OCI-LY7 (cell line): Measurements from ENCODE around the gene B3GAT3. TPM values are rescaled to one million over a fixed set of nuclear protein-coding genes. Genes with fewer than 3 reads are reported as not detected.

Experiments
- microRNA-seq: library from miRNA; unstranded; fragments of <30 nt; microRNA quantifications from one replicate; pipeline ENCODE4 v1.2.0, GENCODE V29; 2022; ENCODE audit warnings: borderline replicate concordance
- small RNA-seq: library from RNA; depleted of rRNA; stranded (forward); fragments of <200 nt; gene quantifications from one replicate; pipeline ENCODE3, GENCODE V24; 2014
- total RNA-seq, 2 experiments: library from RNA; depleted of rRNA in 1 of 2; stranded (reverse); fragments of >200 nt in 1 of 2; shearing (Covaris generic) in 1 of 2; gene quantifications; 2 replicates each; pipeline ENCODE4 v1.2.3, GENCODE V29; 2014 to 2022

Gene B3GAT3
- total RNA-seq, 2 experiments from 2014 or later: 71.3 to 74.3 TPM

Small RNA genes lying within 50 kb of the gene (microRNA-seq; reads per million reads assigned to microRNA genes)
- not detected for gene MIR6747

Small RNA genes lying within 50 kb of the gene (small RNA-seq; reads per million reads assigned to genes)
- gene AP001458.1: not detected
- gene MIR6747: not detected
- gene SNORA57: not detected

Other genes starting within 250 kb of the B3GAT3 start
- gene SCGB1A1, start 203.0 kb downstream of the B3GAT3 start, total RNA-seq (2014; rRNA removed; shearing (Covaris generic)): not detected in 2 replicates
- gene SCGB1A1, start 203.0 kb downstream of the B3GAT3 start, total RNA-seq (2022): not detected in 2 replicates
- gene AHNAK, start 75.2 kb downstream of the B3GAT3 start, total RNA-seq (2014; rRNA removed; shearing (Covaris generic)): 0.08 and 0.28 TPM in 2 replicates
- 0.21 and 0.30 TPM in 2 replicates for gene AHNAK, start 75.2 kb downstream of the B3GAT3 start, total RNA-seq (2022)
- 2,328 and 2,651 TPM in 2 replicates for gene EEF1G, start 48.1 kb downstream of the B3GAT3 start, total RNA-seq (2014; rRNA removed; shearing (Covaris generic))
- gene EEF1G, start 48.1 kb downstream of the B3GAT3 start, total RNA-seq (2022): 1,778 and 1,903 TPM in 2 replicates
- gene TUT1, start 30.5 kb downstream of the B3GAT3 start, total RNA-seq (2014; rRNA removed; shearing (Covaris generic)): 15.6 and 22.5 TPM in 2 replicates
- 38.2 and 40.4 TPM in 2 replicates for gene TUT1, start 30.5 kb downstream of the B3GAT3 start, total RNA-seq (2022)
- gene MTA2, start 20.1 kb downstream of the B3GAT3 start, total RNA-seq (2014; rRNA removed; shearing (Covaris generic)): 130 and 133 TPM in 2 replicates
- gene MTA2, start 20.1 kb downstream of the B3GAT3 start, total RNA-seq (2022): 162 and 174 TPM in 2 replicates
- gene EML3, start 9.2 kb downstream of the B3GAT3 start, total RNA-seq (2014; rRNA removed; shearing (Covaris generic)): 41.2 and 52.8 TPM in 2 replicates
- gene EML3, start 9.2 kb downstream of the B3GAT3 start, total RNA-seq (2022): 81.6 and 92.6 TPM in 2 replicates
- gene ROM1, start 8.7 kb downstream of the B3GAT3 start, total RNA-seq (2014; rRNA removed; shearing (Covaris generic)): 0.69 and 1.1 TPM in 2 replicates
- 1.2 and 2.5 TPM in 2 replicates for gene ROM1, start 8.7 kb downstream of the B3GAT3 start, total RNA-seq (2022)
- gene GANAB, start 24.6 kb upstream of the B3GAT3 start, total RNA-seq (2014; rRNA removed; shearing (Covaris generic)): 91.4 and 108 TPM in 2 replicates
- 205 and 217 TPM in 2 replicates for gene GANAB, start 24.6 kb upstream of the B3GAT3 start, total RNA-seq (2022)
- gene INTS5, start 31.3 kb upstream of the B3GAT3 start, total RNA-seq (2014; rRNA removed; shearing (Covaris generic)): 22.5 and 25.5 TPM in 2 replicates
- 22.1 and 25.1 TPM in 2 replicates for gene INTS5, start 31.3 kb upstream of the B3GAT3 start, total RNA-seq (2022)
- gene C11orf98, start 43.2 kb upstream of the B3GAT3 start, total RNA-seq (2014; rRNA removed; shearing (Covaris generic)): 148 and 194 TPM in 2 replicates
- 84.4 and 105 TPM in 2 replicates for gene C11orf98, start 43.2 kb upstream of the B3GAT3 start, total RNA-seq (2022)
- gene CSKMT, start 43.3 kb upstream of the B3GAT3 start, total RNA-seq (2014; rRNA removed; shearing (Covaris generic)): 88.4 and 90.8 TPM in 2 replicates
- gene CSKMT, start 43.3 kb upstream of the B3GAT3 start, total RNA-seq (2022): 52.6 and 80.1 TPM in 2 replicates
- gene UQCC3, start 49.7 kb upstream of the B3GAT3 start, total RNA-seq (2014; rRNA removed; shearing (Covaris generic)): 40.0 and 40.3 TPM in 2 replicates
- 13.1 and 15.5 TPM in 2 replicates for gene UQCC3, start 49.7 kb upstream of the B3GAT3 start, total RNA-seq (2022)
- gene LBHD1, start 50.3 kb upstream of the B3GAT3 start, total RNA-seq (2014; rRNA removed; shearing (Covaris generic)): 7.1 and 9.3 TPM in 2 replicates
- gene LBHD1, start 50.3 kb upstream of the B3GAT3 start, total RNA-seq (2022): 22.3 and 22.8 TPM in 2 replicates
- 101 and 123 TPM in 2 replicates for gene UBXN1, start 57.1 kb upstream of the B3GAT3 start, total RNA-seq (2014; rRNA removed; shearing (Covaris generic))
- gene UBXN1, start 57.1 kb upstream of the B3GAT3 start, total RNA-seq (2022): 129 and 140 TPM in 2 replicates
- 0.79 and 1.3 TPM in 2 replicates for gene LRRN4CL, start 67.5 kb upstream of the B3GAT3 start, total RNA-seq (2014; rRNA removed; shearing (Covaris generic))
- 0.65 TPM in 2 replicates for gene LRRN4CL, start 67.5 kb upstream of the B3GAT3 start, total RNA-seq (2022)
- 20.7 and 21.6 TPM in 2 replicates for gene BSCL2, start 85.4 kb upstream of the B3GAT3 start, total RNA-seq (2014; rRNA removed; shearing (Covaris generic))
- 46.2 and 46.7 TPM in 2 replicates for gene BSCL2, start 85.4 kb upstream of the B3GAT3 start, total RNA-seq (2022)
- gene GNG3, start 85.7 kb upstream of the B3GAT3 start, total RNA-seq (2014; rRNA removed; shearing (Covaris generic)): not detected in 2 replicates
- gene GNG3, start 85.7 kb upstream of the B3GAT3 start, total RNA-seq (2022): not detected in 2 replicates
- 8.3 and 19.2 TPM in 2 replicates for gene HNRNPUL2, start 105.5 kb upstream of the B3GAT3 start, total RNA-seq (2014; rRNA removed; shearing (Covaris generic))
- gene HNRNPUL2, start 105.5 kb upstream of the B3GAT3 start, total RNA-seq (2022): 59.2 and 64.4 TPM in 2 replicates
- gene TTC9C, start 106.5 kb upstream of the B3GAT3 start, total RNA-seq (2014; rRNA removed; shearing (Covaris generic)): 36.7 and 51.7 TPM in 2 replicates
- gene TTC9C, start 106.5 kb upstream of the B3GAT3 start, total RNA-seq (2022): 70.2 and 75.1 TPM in 2 replicates
- 11.1 and 11.8 TPM in 2 replicates for gene ZBTB3, start 132.2 kb upstream of the B3GAT3 start, total RNA-seq (2014; rRNA removed; shearing (Covaris generic))
- gene ZBTB3, start 132.2 kb upstream of the B3GAT3 start, total RNA-seq (2022): 10.7 and 11.3 TPM in 2 replicates
- 108 and 118 TPM in 2 replicates for gene POLR2G, start 139.6 kb upstream of the B3GAT3 start, total RNA-seq (2014; rRNA removed; shearing (Covaris generic))
- gene POLR2G, start 139.6 kb upstream of the B3GAT3 start, total RNA-seq (2022): 115 and 118 TPM in 2 replicates
- 23.7 and 26.1 TPM in 2 replicates for gene TAF6L, start 149.4 kb upstream of the B3GAT3 start, total RNA-seq (2014; rRNA removed; shearing (Covaris generic))
- 24.1 and 29.9 TPM in 2 replicates for gene TAF6L, start 149.4 kb upstream of the B3GAT3 start, total RNA-seq (2022)
- gene TMEM179B, start 165.4 kb upstream of the B3GAT3 start, total RNA-seq (2014; rRNA removed; shearing (Covaris generic)): 22.8 and 33.1 TPM in 2 replicates
- 18.6 and 21.5 TPM in 2 replicates for gene TMEM179B, start 165.4 kb upstream of the B3GAT3 start, total RNA-seq (2022)
- 32.6 and 42.9 TPM in 2 replicates for gene TMEM223, start 170.0 kb upstream of the B3GAT3 start, total RNA-seq (2014; rRNA removed; shearing (Covaris generic))
- gene TMEM223, start 170.0 kb upstream of the B3GAT3 start, total RNA-seq (2022): 15.8 and 24.4 TPM in 2 replicates
- gene NXF1, start 183.5 kb upstream of the B3GAT3 start, total RNA-seq (2014; rRNA removed; shearing (Covaris generic)): 35.1 and 53.3 TPM in 2 replicates
- 50.5 and 62.0 TPM in 2 replicates for gene NXF1, start 183.5 kb upstream of the B3GAT3 start, total RNA-seq (2022)
- gene STX5, start 210.1 kb upstream of the B3GAT3 start, total RNA-seq (2014; rRNA removed; shearing (Covaris generic)): 21.7 and 30.6 TPM in 2 replicates
- gene STX5, start 210.1 kb upstream of the B3GAT3 start, total RNA-seq (2022): 41.0 and 47.5 TPM in 2 replicates
- gene TEX54, start 210.9 kb upstream of the B3GAT3 start, total RNA-seq (2014; rRNA removed; shearing (Covaris generic)): 1.0 TPM in 1 of 2 replicates, not detected in the other
- gene TEX54, start 210.9 kb upstream of the B3GAT3 start, total RNA-seq (2022): 0.89 TPM in 1 of 2 replicates, not detected in the other
- 139 and 169 TPM in 2 replicates for gene WDR74, start 217.6 kb upstream of the B3GAT3 start, total RNA-seq (2014; rRNA removed; shearing (Covaris generic))
- gene WDR74, start 217.6 kb upstream of the B3GAT3 start, total RNA-seq (2022): 85.0 and 98.4 TPM in 2 replicates